MM.1S (cell line): ENCODE data around the gene GTF2H1.

Experiments
- DNase-seq: peaks from one replicate; pipeline ENCODE4 v3.0.0-alpha.2; 2015
- H2AFZ ChIP-seq: fragments of 300-600 bp; sonication (generic); 2 replicates; pipeline ENCODE4 v1.6.0; 2016; ENCODE audit warnings: antibody characterized with exemption, low read length
- H3F3A ChIP-seq: fragments of 300-600 bp; sonication (generic); 2 replicates; pipeline ENCODE4 v1.6.1; 2016; ENCODE audit warnings: mild to moderate bottlenecking, antibody characterized with exemption, low read length, moderate library complexity, mixed read lengths; ENCODE audit not compliant: insufficient read depth
- H3K27ac ChIP-seq: fragments of 300-600 bp; sonication (generic); 2 replicates; pipeline ENCODE4 v1.5.1; 2016; ENCODE audit warnings: mild to moderate bottlenecking, low read length
- H3K27me3 ChIP-seq: fragments of 300-600 bp; sonication (generic); replicated peaks from 2 replicates; pipeline ENCODE4 v1.6.0; 2016; ENCODE audit warnings: low read length; ENCODE audit not compliant: insufficient read depth
- H3K36me3 ChIP-seq: fragments of 300-600 bp; sonication (generic); replicated peaks from 2 replicates; pipeline ENCODE4 v1.6.1; 2016; ENCODE audit warnings: mild to moderate bottlenecking, low read length, mixed read lengths; ENCODE audit not compliant: insufficient read depth
- H3K4me1 ChIP-seq: fragments of 300-600 bp; sonication (generic); 2 replicates; pipeline ENCODE4 v1.6.1; 2016; ENCODE audit warnings: low read length, mixed read lengths
- H3K4me2 ChIP-seq: fragments of 300-600 bp; sonication (generic); 2 replicates; pipeline ENCODE4 v1.6.0; 2016; ENCODE audit warnings: low read depth, low read length
- H3K4me3 ChIP-seq: fragments of 300-600 bp; sonication (generic); 2 replicates; pipeline ENCODE4 v1.5.1; 2016; ENCODE audit warnings: low read length, mixed read lengths
- H3K79me2 ChIP-seq: fragments of 300-600 bp; sonication (generic); 2 replicates; pipeline ENCODE4 v1.6.1; 2016; ENCODE audit warnings: mixed run types, low read length, mixed read lengths
- H3K9ac ChIP-seq: fragments of 300-600 bp; sonication (generic); 2 replicates; pipeline ENCODE4 v1.6.1; 2016; ENCODE audit warnings: low read length, mixed read lengths
- H3K9me2 ChIP-seq: fragments of 300-600 bp; sonication (generic); replicated peaks from 2 replicates; pipeline ENCODE4 v1.6.1; 2016; ENCODE audit warnings: mild to moderate bottlenecking, low read length, mixed read lengths; ENCODE audit not compliant: insufficient read depth
- H3K9me3 ChIP-seq: fragments of 300-600 bp; sonication (generic); replicated peaks from 2 replicates; pipeline ENCODE4 v1.6.1; 2016; ENCODE audit warnings: mild to moderate bottlenecking, low read length, mixed read lengths; ENCODE audit not compliant: insufficient read depth
- H4K20me1 ChIP-seq: fragments of 300-600 bp; sonication (generic); 2 replicates; pipeline ENCODE4 v1.6.1; 2016; ENCODE audit warnings: mild to moderate bottlenecking, low read length, moderate library complexity, mixed read lengths; ENCODE audit not compliant: insufficient read depth
- CTCF ChIP-seq: fragments of 300-600 bp; sonication (generic); IDR thresholded peaks from 2 replicates; pipeline ENCODE4 v1.5.1; 2016; ENCODE audit warnings: antibody characterized with exemption, low read length, mixed read lengths
- EZH2 ChIP-seq: fragments of 300-600 bp; sonication (generic); optimal IDR thresholded peaks from 2 replicates; pipeline ENCODE3; 2017; ENCODE audit warnings: low read depth, mild to moderate bottlenecking, antibody characterized with exemption, low read length, mixed read lengths
- EZH2phosphoT487 ChIP-seq: fragments of 300-600 bp; sonication (generic); IDR thresholded peaks from 2 replicates; pipeline ENCODE4 v1.6.1; 2018; ENCODE audit warnings: antibody characterized with exemption, low read length

Gene GTF2H1

GRCh38 chr11:18304745-18305144 lies 17.6 kb upstream of the GTF2H1 start:
- no peak overlapping the region for H3K9ac ChIP-seq
- H3K9me3 ChIP-seq: no peaks in the 10 kb centered on the region
- H2AFZ ChIP-seq: no peak overlapping the region
- no peaks in the 10 kb centered on the region for H4K20me1 ChIP-seq
- no peak overlapping the region for H3K4me2 ChIP-seq
- H3F3A ChIP-seq: no peaks in the 10 kb centered on the region
- no peaks in the 10 kb centered on the region for H3K4me1 ChIP-seq
- no peaks in the 10 kb centered on the region for H3K79me2 ChIP-seq
- H3K27me3 ChIP-seq: no peaks in the 10 kb centered on the region
- no peak for TF ChIP-seq EZH2phosphoT487
- TF ChIP-seq CTCF: no peak
- TF ChIP-seq EZH2: no peak
- no peak overlapping the region for H3K27ac ChIP-seq
- no peaks in the 10 kb centered on the region for H3K36me3 ChIP-seq
- no peak overlapping the region for H3K4me3 ChIP-seq
- H3K9me2 ChIP-seq: no peaks in the 10 kb centered on the region
- DNase-seq: no peak

- H4K20me1 ChIP-seq: no peaks in the 10 kb centered on the region
- no peaks in the 10 kb centered on the region for H3K9me3 ChIP-seq
- H3K79me2 ChIP-seq: no peaks in the 10 kb centered on the region
- DNase-seq: no peak
- no peaks in the 10 kb centered on the region for H3K27me3 ChIP-seq
- no peak for TF ChIP-seq EZH2
- no peak for TF ChIP-seq EZH2phosphoT487
- TF ChIP-seq CTCF: no peak
- H3K4me1 ChIP-seq: no peaks in the 10 kb centered on the region
- no peaks in the 10 kb centered on the region for H3K9me2 ChIP-seq
- no peak overlapping the region for H3K27ac ChIP-seq
- no peak overlapping the region for H3K4me2 ChIP-seq
- H3K4me3 ChIP-seq: no peak overlapping the region
- H3K9ac ChIP-seq: no peak overlapping the region
- H3K36me3 ChIP-seq: no peaks in the 10 kb centered on the region
- H3F3A ChIP-seq: no peaks in the 10 kb centered on the region
- no peak overlapping the region for H2AFZ ChIP-seq
Observed at GRCh38 chr11:18307461-18308139, 14.8 kb upstream of the GTF2H1 start.

DNA sequence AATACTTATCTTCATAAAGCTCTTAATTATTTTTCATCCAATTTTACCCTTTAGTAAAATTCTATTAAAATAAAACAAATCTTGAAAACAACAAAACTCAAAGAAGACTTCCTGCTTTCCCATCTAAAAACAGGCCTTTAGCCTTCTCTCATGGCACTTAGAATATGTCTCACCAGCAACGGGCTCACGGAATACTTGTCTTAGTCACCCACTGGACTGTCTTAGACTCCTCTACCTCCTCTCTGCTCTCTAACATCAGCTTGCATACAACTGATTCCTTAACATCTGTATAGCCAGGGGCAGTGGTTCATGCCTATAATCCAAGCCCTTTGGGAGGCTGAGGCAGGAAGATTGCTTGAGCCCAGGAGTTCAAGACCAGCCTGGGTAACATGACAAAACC lies 14.1 kb upstream of the GTF2H1 start:
- Histone ChIP-seq H3F3A (no peaks in the 10 kb centered on the region), H3K4me3 (no peak overlapping the region), H3K9me2 (no peaks in the 10 kb centered on the region), H3K9me3 (no peaks in the 10 kb centered on the region), H3K27ac (no peak overlapping the region), H3K27me3 (no peaks in the 10 kb centered on the region), H3K4me1 (no peaks in the 10 kb centered on the region), H3K36me3 (no peaks in the 10 kb centered on the region), H3K4me2 (no peak overlapping the region), H2AFZ (no peak overlapping the region), H3K9ac (no peak overlapping the region), H3K79me2 (no peaks in the 10 kb centered on the region), H4K20me1 (no peaks in the 10 kb centered on the region)
- no peak for DNase-seq
- TF ChIP-seq CTCF (no peak), EZH2 (no peak), EZH2phosphoT487 (no peak)
